ENCODE measurements around the gene TDRD6.
A peak's percentile ranks its signal among the peaks of the same experiment; 100 is the strongest.
"Not testable (repeated sequence)": the region's sequence is repeated elsewhere in the genome, so short reads cannot be mapped to it uniquely, and the experiment has no call there.

Gene TDRD6

DNA sequence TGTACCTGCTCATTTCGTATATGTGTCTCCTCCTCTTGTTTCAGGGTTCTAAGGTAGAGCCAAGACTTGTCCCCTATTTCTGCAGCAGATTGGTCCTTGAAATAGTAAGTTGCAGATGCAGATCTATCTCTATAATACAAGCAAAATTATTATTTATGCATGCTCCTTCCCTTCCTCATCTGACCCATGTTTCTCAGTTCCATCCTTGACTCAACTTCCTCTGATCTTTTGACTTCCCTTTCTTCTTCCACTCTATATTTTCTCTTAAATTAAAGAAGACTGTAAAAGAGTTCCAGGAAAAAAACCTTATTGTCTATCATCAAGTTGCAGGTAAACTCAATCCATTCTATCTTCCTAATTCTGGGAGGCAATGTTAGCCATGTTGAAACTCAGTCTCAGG is 23.8 kb downstream of the TDRD6 start:
- no peak overlapping the region for H3K27ac Mint-ChIP-seq
- DNase-seq, result no peak
- no peaks in the 10 kb centered on the region for H3K4me1 Mint-ChIP-seq
- H3K4me3 Mint-ChIP-seq, result no peak overlapping the region
- no peaks in the 10 kb centered on the region for H3K9me3 Mint-ChIP-seq
- ATAC-seq (replicated peaks), result no peak
- H3K27me3 Mint-ChIP-seq, result peaks cover 0 to under 1% of the 10 kb centered on the region in 2 donors
- H3K36me3 Mint-ChIP-seq, result no peaks in the 10 kb centered on the region

DNA sequence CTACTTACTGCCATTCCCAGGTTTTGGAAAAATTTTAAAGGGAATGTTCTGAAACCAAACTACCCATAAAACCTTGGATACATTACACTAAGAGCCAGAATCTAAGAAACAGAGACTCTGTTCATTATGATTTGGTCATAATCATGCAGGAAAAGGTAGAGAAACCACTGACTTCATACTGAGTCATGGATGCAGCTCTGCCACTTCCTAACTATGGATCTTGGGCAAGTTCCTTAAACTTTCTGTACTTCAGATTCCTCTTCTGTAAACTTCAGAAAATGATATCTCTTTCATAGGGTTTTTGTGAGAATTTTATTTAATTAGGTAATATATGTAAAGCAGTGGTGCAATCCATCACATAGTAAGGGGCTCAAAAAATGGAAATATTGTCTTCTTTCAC is 27.5 kb downstream of the TDRD6 start:
- DNase-seq, result no peak
- no peak overlapping the region for H3K4me3 Mint-ChIP-seq
- H3K36me3 Mint-ChIP-seq, result no peaks in the 10 kb centered on the region
- H3K27me3 Mint-ChIP-seq, result peaks cover 0 to 18% of the 10 kb centered on the region in 2 donors
- no peaks in the 10 kb centered on the region for H3K9me3 Mint-ChIP-seq
- H3K4me1 Mint-ChIP-seq, result peaks cover 0 to 2% of the 10 kb centered on the region in 2 donors
- no peak for ATAC-seq (replicated peaks)
- no peak overlapping the region for H3K27ac Mint-ChIP-seq

GRCh38 chr6:46719099-46719498 is 31.4 kb downstream of the TDRD6 start:
- ATAC-seq (replicated peaks) (no peak), DNase-seq (no peak)
- no peak overlapping the region for H3K27ac Mint-ChIP-seq
- H3K36me3 Mint-ChIP-seq, result no peaks in the 10 kb centered on the region
- no peak overlapping the region for H3K4me3 Mint-ChIP-seq
- H3K27me3 Mint-ChIP-seq, result peaks cover 7 to 24% of the 10 kb centered on the region in 2 donors
- no peaks in the 10 kb centered on the region for H3K9me3 Mint-ChIP-seq
- H3K4me1 Mint-ChIP-seq, result peaks cover 0 to 2% of the 10 kb centered on the region in 2 donors

DNA sequence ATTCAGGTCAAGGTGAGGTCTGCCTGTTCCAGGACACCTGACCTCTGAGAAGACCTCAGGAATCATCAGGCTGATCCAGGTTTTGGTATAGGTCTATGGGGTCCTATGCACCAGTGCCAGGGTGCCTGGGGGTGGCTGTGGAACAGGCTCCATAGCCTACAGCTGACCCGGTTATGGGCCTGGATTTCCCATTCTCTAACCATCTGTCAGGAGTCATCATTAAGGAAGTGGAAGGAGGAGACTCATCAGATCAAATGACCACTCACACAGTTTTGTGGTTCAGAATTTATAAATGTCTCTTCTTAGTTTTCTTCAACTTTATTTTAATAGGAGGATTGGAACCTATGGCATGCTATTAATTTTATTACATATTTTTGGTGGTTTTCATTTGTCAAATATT is 32.7 kb downstream of the TDRD6 start:
- Mint-ChIP-seq H3K4me3 (no peak overlapping the region), H3K4me1 (peaks cover 0 to 2% of the 10 kb centered on the region in 2 donors), H3K9me3 (no peaks in the 10 kb centered on the region), H3K27ac (no peak overlapping the region), H3K27me3 (peaks cover 14 to 34% of the 10 kb centered on the region in 2 donors), H3K36me3 (no peaks in the 10 kb centered on the region)
- DNase-seq, result no peak
- no peak for ATAC-seq (replicated peaks)

- Mint-ChIP-seq H3K4me1 (peaks cover 3 to 9% of the 10 kb centered on the region in 2 donors), H3K4me3 (no peak overlapping the region), H3K27ac (no peak overlapping the region), H3K9me3 (no peaks in the 10 kb centered on the region), H3K36me3 (no peaks in the 10 kb centered on the region), H3K27me3 (peaks cover 44 to 47% of the 10 kb centered on the region in 2 donors)
- no peak for DNase-seq
- no peak for ATAC-seq (replicated peaks)
Measured at GRCh38 chr6:46729787-46730326, 42.2 kb downstream of the TDRD6 start.

DNA sequence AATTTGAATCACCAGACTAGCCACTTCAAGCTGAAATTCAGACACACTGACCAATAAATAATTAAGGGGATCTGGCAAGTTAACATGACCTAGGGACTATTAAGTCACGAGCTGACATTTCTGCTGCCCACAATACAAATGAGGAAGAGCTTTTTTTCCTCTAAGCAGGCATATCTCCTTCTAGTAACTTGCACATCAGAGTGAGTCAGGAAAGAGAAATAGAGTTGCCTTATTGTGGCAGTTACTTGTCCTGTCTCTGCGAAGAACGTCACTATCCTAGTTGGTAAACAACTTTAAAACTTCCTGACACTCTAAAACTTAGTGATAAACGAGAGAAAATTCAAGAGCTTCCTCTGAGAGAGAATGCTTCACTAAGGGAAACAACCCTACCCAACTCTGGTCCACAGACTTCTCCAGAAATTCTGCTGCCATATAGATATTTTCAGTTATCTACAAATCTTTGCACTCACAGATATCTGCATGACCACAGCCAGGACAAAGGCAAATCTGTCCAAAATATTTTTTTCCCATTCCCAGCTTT is 43.3 kb downstream of the TDRD6 start:
- no peaks in the 10 kb centered on the region for H3K9me3 Mint-ChIP-seq
- ATAC-seq (replicated peaks) (no peak), DNase-seq (no peak)
- no peak overlapping the region for H3K4me3 Mint-ChIP-seq
- peaks cover 5 to 9% of the 10 kb centered on the region in 2 donors for H3K4me1 Mint-ChIP-seq
- H3K27me3 Mint-ChIP-seq, result peaks cover 49 to 54% of the 10 kb centered on the region in 2 donors
- H3K36me3 Mint-ChIP-seq, result no peaks in the 10 kb centered on the region
- H3K27ac Mint-ChIP-seq, result no peak overlapping the region

DNA sequence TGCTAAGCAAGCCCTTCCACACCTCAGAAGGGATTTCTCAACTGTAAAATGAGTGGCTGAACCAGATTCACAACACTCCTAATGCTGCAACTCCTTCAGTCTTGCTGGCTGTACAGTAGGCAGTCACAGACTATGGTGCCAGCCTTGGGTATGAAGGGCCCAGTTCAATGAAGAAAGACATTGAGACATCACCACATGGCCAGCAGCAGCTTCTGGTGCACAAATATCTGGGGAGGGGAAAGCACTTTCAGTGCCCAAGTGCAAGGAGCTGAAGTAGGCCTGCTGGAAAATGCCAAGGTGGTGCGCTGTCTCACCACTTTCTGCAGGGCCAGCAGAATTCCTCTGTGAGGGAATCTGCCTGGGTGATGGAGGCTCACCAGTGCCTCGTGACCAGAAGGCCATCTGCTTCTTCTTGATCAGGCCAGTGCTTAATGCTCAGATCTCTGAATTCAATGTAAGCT is 45.7 kb downstream of the TDRD6 start:
- ATAC-seq (replicated peaks) (no peak), DNase-seq (no peak)
- peaks cover 5 to 9% of the 10 kb centered on the region in 2 donors for H3K4me1 Mint-ChIP-seq
- H3K27ac Mint-ChIP-seq, result no peak overlapping the region
- H3K36me3 Mint-ChIP-seq, result no peaks in the 10 kb centered on the region
- H3K27me3 Mint-ChIP-seq, result peaks cover 59 to 66% of the 10 kb centered on the region in 2 donors
- no peaks in the 10 kb centered on the region for H3K9me3 Mint-ChIP-seq
- H3K4me3 Mint-ChIP-seq, result no peak overlapping the region

DNA sequence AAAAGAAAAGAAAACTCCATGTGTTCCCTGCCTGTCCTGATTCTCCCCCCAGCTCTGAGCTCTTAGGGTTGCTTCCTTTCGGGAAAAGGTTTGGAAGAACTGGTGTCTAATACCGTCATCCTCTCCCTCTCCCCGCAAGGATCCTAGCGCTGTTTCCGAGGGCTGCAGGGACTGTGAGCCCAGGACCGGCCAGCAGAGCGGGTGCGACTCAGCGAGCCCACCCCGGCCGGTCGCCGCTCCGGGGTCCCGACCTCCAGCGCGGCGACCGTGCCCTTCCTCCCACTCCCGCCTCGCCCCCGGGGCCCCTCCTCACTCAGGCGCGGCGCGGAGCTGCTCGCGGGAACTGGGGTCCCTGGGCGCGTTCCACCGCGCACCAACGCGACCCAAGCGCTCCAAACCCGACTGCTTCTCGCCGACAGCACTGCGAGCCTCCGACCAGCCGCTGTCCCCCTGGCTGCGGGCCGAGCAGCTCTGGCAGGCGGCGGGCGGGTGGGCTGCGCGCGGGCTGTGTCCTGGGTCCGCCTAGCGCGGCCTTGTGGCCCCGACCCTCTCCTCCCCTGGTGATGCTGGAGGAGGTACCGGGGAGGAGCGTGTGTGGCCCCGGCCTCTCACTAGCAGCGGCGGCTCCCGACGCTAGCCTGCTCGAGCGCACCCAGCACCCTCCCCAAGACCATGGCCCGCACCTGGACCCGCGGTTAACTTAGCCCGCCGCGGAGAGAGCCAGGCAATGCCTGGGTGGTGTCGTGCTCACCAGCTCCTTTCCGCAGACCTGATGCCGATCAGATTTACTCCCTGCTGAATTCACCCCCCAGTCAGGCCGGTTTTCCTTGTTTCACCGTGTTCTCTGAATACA is 47.4 kb downstream of the TDRD6 start, which contains the start of gene PLA2G7:
Gene PLA2G7 (minus strand): TSS at position 509 of the 853 bp plus-strand sequence. CDS start 12,484 bp downstream, outside the sequence.
- H3K27me3 Mint-ChIP-seq, result peaks cover 61 to 70% of the 10 kb centered on the region in 2 donors
- no peaks in the 10 kb centered on the region for H3K36me3 Mint-ChIP-seq
- DNase-seq (no peak), ATAC-seq (replicated peaks) (no peak)
- peaks cover 5 to 9% of the 10 kb centered on the region in 2 donors for H3K4me1 Mint-ChIP-seq
- peak within 1 kb of the TSS; percentile 68 for H3K27ac Mint-ChIP-seq
- peak within 1 kb of the TSS; percentile 67 to 76 for H3K4me3 Mint-ChIP-seq
- no peaks in the 10 kb centered on the region for H3K9me3 Mint-ChIP-seq

GRCh38 chr6:46735720-46736031 is 48.0 kb downstream of the TDRD6 start:
- H3K27me3 Mint-ChIP-seq, result peaks cover 61 to 71% of the 10 kb centered on the region in 2 donors
- DNase-seq (no peak), ATAC-seq (replicated peaks) (no peak)
- no peak overlapping the region for H3K27ac Mint-ChIP-seq
- H3K9me3 Mint-ChIP-seq, result no peaks in the 10 kb centered on the region
- no peaks in the 10 kb centered on the region for H3K36me3 Mint-ChIP-seq
- peaks cover 5 to 9% of the 10 kb centered on the region in 2 donors for H3K4me1 Mint-ChIP-seq
- H3K4me3 Mint-ChIP-seq, result no peak overlapping the region

- ATAC-seq (replicated peaks) (no peak), DNase-seq (no peak)
- Mint-ChIP-seq H3K4me3 (no peak overlapping the region), H3K4me1 (peaks cover 5 to 9% of the 10 kb centered on the region in 2 donors), H3K27me3 (peaks cover 53 to 67% of the 10 kb centered on the region in 2 donors), H3K9me3 (no peaks in the 10 kb centered on the region), H3K27ac (no peak overlapping the region), H3K36me3 (no peaks in the 10 kb centered on the region)
Measured at GRCh38 chr6:46736906-46737305, 49.2 kb downstream of the TDRD6 start.

GRCh38 chr6:46741482-46741881 is 53.8 kb downstream of the TDRD6 start:
- Mint-ChIP-seq H3K4me1 (no peaks in the 10 kb centered on the region), H3K27me3 (peaks cover 29 to 41% of the 10 kb centered on the region in 2 donors), H3K4me3 (no peak overlapping the region), H3K27ac (no peak overlapping the region), H3K9me3 (no peaks in the 10 kb centered on the region), H3K36me3 (no peaks in the 10 kb centered on the region)
- DNase-seq (no peak), ATAC-seq (replicated peaks) (no peak)

- no peaks in the 10 kb centered on the region for H3K4me1 Mint-ChIP-seq
- peaks cover 28 to 39% of the 10 kb centered on the region in 2 donors for H3K27me3 Mint-ChIP-seq
- ATAC-seq (replicated peaks) (no peak), DNase-seq (no peak)
- no peak overlapping the region for H3K27ac Mint-ChIP-seq
- H3K4me3 Mint-ChIP-seq, result no peak overlapping the region
- H3K36me3 Mint-ChIP-seq, result no peaks in the 10 kb centered on the region
- H3K9me3 Mint-ChIP-seq, result no peaks in the 10 kb centered on the region
Measured at GRCh38 chr6:46741910-46742309, 54.2 kb downstream of the TDRD6 start.

DNA sequence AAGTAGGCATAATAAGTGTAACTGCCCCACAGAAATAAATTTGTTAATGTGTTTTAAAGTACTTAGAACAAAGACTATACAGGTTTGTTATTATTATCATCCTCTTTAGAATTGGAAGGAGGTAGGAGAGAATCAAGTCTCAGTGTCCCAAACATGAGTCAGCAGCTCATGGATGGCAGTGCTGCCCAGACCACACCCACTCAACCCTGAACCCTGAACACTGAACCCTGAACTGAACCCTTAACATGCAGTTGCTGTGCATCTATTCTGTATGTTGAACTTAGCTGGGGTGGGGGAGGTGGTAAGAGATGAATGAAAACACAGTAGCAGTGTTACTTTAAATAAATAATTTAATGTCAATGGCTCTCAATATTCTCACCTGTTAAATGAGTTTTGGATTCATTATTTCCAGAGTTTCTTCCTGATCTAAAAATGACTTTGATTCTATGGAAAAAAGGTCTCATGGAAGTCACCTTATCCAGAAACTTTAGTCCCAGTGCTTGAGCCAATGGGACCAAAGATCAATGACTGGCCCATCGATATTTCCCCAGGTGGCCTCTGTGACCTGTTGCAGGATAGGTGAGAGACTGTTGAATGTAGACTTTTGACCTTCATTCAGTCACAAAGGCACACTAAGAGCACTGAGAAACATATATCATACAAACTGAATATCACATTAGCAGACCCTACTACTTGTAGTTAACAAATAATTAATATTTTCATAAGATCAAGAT is 55.9 kb downstream of the TDRD6 start:
- H3K27me3 Mint-ChIP-seq, result peaks cover 12 to 24% of the 10 kb centered on the region in 2 donors
- DNase-seq (no peak), ATAC-seq (replicated peaks) (no peak)
- H3K4me1 Mint-ChIP-seq, result no peaks in the 10 kb centered on the region
- no peaks in the 10 kb centered on the region for H3K36me3 Mint-ChIP-seq
- H3K27ac Mint-ChIP-seq, result no peak overlapping the region
- no peaks in the 10 kb centered on the region for H3K9me3 Mint-ChIP-seq
- no peak overlapping the region for H3K4me3 Mint-ChIP-seq

DNA sequence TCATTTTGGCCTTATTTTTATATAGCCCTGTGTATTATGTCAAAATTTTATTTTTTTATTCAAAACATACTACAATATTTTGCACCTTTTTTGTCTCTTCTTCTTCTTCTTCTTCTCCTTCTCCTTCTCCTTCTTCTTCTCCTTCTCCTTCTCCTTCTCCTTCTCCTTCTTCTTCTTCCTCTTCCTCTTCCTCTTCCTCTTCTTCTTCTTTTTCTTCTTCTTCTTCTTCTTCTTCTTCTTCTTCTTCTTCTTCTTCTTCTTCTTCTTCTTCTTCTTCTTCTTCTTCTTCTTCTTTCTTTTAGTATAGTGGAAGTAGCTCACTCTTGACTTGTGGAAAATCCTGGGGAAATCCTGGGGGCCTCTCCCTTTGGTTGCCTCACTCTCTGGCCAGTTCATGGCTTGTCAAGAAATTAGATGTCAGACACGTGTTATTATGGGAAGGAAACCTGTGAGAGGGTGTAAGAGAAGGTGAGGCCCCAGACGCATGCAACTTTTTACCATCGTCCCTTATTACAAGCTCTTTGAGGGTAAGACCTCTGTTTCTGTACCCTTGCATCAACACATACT is 56.6 kb downstream of the TDRD6 start:
- H3K4me3 Mint-ChIP-seq; H3K4me1 Mint-ChIP-seq; H3K36me3 Mint-ChIP-seq; ATAC-seq (replicated peaks); H3K9me3 Mint-ChIP-seq; H3K27ac Mint-ChIP-seq; DNase-seq: not testable (repeated sequence)
- peaks cover 11 to 26% of the 10 kb centered on the region in 2 donors for H3K27me3 Mint-ChIP-seq
